ENCODE measurements around the gene NOL6. TPM values are rescaled to one million over a fixed set of nuclear protein-coding genes. Genes with fewer than 3 reads are reported as not detected.

The NOL6 gene
- total and polyA plus RNA-seq, 10 of the 15 experiments (the other 5 are each of a cell fraction or from before 2014, with no cell fraction given), result 8.3 to 53.2 (median 33.1) TPM

GRCh38 chr9:33464045-33464636 is 9.6 kb downstream of the NOL6 start:
- whole genome bisulfite sequencing (ENCODE audit: insufficient coverage, insufficient replicate concordance, low lambda C conversion rate, missing lambda C conversion rate), result 87% methylated on average over 14 of the region's 14 CpGs
- Histone ChIP-seq H3K4me1 (ENCODE audit: control insufficient read depth, insufficient read depth, low read length) (peaks cover 3% of the 10 kb centered on the region), H3K4me2 (ENCODE audit: control insufficient read depth, insufficient read depth) (no peak overlapping the region), H3K4me3 (no peak overlapping the region), H3K27me3 (replicated peaks in 1 of 2; ENCODE audit: control insufficient read depth in 2 of 2, insufficient read depth in 2 of 2, low read length in 1 of 2) (no peaks in the 10 kb centered on the region), H3K9ac (ENCODE audit: control insufficient read depth, insufficient read depth, low read length) (no peak overlapping the region), H3K9me3 (replicated peaks; ENCODE audit: control insufficient read depth, insufficient read depth, low read length) (no peaks in the 10 kb centered on the region), H2AFZ (ENCODE audit: control insufficient read depth, low read depth, low read length) (no peak overlapping the region), H3K79me2 (ENCODE audit: control insufficient read depth, insufficient read depth, low read length) (no peaks in the 10 kb centered on the region), H4K20me1 (ENCODE audit: control insufficient read depth, insufficient read depth) (peaks cover 3% of the 10 kb centered on the region; the same call in 1 of the 2 replicates), H3K36me3 (ENCODE audit: control insufficient read depth in 2 of 2, insufficient read depth in 2 of 2, low read length in 1 of 2) (peaks cover 41 to 55% of the 10 kb centered on the region in 2 experiments), H3K27ac (ENCODE audit: control insufficient read depth, insufficient read depth) (no peak overlapping the region)
- ChIA-PET CTCF (interaction anchor here (1.0 to 14.3 kb wide), 7 partner anchors 9 to 90 kb away, joined by 3 to 154 read pairs (median 19); partner anchors contain the start of genes AQP3, AQP7 and NOL6), RAD21 (ENCODE audit: unreplicated experiment) (interaction anchor here (1.0 to 1.6 kb wide), 4 partner anchors 8 to 89 kb away, joined by 3 to 6 read pairs (median 3); partner anchors contain the start of gene NOL6), POLR2A (interaction anchor here (0.6 to 2.2 kb wide), 2 partner anchors 10 to 460 kb away, joined by 5 to 12 read pairs; partner anchors contain the start of gene NOL6), SMC1A (ENCODE audit: uncharacterized antibody, unreplicated experiment) (interaction anchor here (0.9 to 1.8 kb wide), 4 partner anchors 11 to 89 kb away, joined by 3 to 4 read pairs (median 3); no protein-coding TSS in a partner anchor)
- DNase-seq (ENCODE audit: low read depth, low spot score), result no peak
- BruUV-seq (replicated peaks), result no TSS peak
- no peak for FAIRE-seq
- intact Hi-C loops (cut with micrococcal nuclease; ENCODE audit: unreplicated experiment) (no loop called here), in situ Hi-C loops (cut with MboI) (no loop called here)
- TF ChIP-seq GATAD2B (conservative IDR thresholded peaks at IDR 0.05; ENCODE audit: low read depth) (no peak), MTA2 (IDR thresholded peaks at IDR 0.05; ENCODE audit: low read depth) (no peak), RELA (IDR thresholded peaks at IDR 0.05; ENCODE audit: borderline replicate concordance, partially characterized antibody) (no peak), NR2C2 (IDR thresholded peaks at IDR 0.05; ENCODE audit: borderline replicate concordance, control insufficient read depth, insufficient read length, low read depth) (no peak), BCLAF1 (IDR thresholded peaks at IDR 0.05) (no peak)
- ATAC-seq, result no peak

Data from GM12878 (cell line).